GM12875 (cell line): ENCODE data around the gene RNF214.

Experiments used
- H3K4me3 ChIP-seq: one replicate; pipeline ENCODE4 v1.5.1; 2011; ENCODE audit warnings: low read depth, low read length, control low read depth
- TF ChIP-seq, protein P1 (sequence below): IDR thresholded peaks from 2 replicates; pipeline ENCODE4 v1.5.1; 2011; ENCODE audit warnings: low read depth, mild to moderate bottlenecking, control low read depth, inconsistent platforms, low read length, moderate library complexity, borderline replicate concordance; ENCODE audit not compliant: insufficient read depth

Gene RNF214

DNA sequence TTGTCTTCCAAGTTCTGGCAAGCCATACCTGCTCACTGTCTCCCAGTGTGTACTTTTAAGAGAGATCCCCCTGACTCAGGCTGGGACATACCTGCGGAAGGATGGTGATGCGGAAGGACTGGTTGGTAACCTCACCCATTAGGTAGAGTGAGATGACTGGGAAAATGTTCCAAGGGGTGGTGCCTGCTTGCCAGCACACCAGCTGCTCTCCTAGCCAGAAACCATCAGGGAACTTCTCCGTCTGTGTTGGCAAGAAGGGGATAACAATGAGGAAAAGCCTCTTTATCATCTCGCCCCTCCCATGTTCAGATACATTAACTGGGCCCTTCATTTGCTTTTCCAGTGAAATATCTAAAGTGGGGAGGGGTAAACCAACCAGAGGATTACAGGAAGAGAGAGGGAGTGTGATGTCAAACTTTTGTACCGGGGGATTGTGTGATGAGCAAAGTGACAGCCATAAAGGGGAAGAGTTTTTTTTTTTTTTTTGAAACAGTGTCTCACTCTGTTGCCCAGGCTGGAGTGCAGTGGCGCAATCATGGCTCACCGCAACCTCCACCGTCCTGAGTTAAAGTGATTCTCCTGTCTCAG, 58.4 kb downstream of the RNF214 start, which contains the start of gene BACE1-AS:
TSS of gene BACE1-AS (plus strand) at position 538 of the 588 bp plus-strand sequence.
- no peak within 1 kb of the TSS for H3K4me3 ChIP-seq
- TF ChIP-seq, protein P1, sequence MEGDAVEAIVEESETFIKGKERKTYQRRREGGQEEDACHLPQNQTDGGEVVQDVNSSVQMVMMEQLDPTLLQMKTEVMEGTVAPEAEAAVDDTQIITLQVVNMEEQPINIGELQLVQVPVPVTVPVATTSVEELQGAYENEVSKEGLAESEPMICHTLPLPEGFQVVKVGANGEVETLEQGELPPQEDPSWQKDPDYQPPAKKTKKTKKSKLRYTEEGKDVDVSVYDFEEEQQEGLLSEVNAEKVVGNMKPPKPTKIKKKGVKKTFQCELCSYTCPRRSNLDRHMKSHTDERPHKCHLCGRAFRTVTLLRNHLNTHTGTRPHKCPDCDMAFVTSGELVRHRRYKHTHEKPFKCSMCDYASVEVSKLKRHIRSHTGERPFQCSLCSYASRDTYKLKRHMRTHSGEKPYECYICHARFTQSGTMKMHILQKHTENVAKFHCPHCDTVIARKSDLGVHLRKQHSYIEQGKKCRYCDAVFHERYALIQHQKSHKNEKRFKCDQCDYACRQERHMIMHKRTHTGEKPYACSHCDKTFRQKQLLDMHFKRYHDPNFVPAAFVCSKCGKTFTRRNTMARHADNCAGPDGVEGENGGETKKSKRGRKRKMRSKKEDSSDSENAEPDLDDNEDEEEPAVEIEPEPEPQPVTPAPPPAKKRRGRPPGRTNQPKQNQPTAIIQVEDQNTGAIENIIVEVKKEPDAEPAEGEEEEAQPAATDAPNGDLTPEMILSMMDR, result no peak

DNA sequence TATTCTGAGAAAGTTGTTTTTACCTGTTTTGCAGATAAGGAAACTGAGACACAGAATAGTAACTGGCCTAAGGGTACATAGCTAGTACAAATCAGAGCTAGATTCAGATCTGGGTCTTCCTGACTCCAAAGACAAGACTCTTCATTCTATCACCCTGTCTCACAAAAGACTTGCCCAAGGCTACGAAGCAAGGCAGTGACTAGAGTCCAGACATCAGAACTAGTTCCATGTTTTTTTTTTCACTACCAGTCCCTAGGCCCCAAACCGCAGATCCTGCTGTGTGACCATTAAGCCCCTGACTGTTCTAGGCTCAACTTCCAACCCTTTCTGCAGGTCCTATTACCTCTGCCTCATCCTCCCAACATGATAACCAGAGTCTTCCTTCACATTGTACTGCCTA, 60.1 kb downstream of the RNF214 start:
- no peak overlapping the region for H3K4me3 ChIP-seq
- TF ChIP-seq, protein P1, result no peak

DNA sequence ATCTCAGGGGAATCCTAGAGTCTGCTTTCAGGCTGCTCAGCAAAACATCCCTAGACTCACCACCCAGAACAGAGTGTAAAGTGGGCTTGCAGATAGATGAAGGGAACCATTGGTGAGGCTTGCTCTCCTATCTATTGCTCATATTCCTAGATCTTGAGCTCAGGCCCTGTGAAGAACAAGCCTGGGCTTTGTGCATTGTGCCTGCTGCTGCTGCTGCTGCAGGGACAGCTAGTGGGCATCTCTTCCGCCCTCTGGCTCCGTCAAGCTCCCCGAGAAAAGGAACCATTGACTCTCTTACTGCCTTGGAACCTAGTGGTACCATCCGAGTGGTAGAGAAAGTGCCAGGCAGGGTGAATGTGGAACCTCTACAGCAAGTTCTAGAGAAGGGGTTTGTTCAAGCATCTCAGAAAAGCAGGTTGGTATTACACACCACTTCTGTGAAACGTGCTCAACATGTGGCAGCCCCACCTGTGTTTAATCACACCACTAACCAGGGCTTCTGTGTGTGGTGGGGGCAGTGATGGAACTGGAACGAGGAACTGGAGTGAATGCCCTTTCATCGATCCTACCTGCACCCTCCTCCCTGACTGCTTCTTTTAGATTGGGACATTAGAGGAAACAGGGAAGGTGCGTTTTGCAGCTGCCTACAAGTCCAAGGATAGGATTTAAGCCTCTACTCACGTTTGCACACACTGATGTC, 63.1 kb downstream of the RNF214 start:
- TF ChIP-seq, protein P1, result no peak
- H3K4me3 ChIP-seq, result no peak overlapping the region

DNA sequence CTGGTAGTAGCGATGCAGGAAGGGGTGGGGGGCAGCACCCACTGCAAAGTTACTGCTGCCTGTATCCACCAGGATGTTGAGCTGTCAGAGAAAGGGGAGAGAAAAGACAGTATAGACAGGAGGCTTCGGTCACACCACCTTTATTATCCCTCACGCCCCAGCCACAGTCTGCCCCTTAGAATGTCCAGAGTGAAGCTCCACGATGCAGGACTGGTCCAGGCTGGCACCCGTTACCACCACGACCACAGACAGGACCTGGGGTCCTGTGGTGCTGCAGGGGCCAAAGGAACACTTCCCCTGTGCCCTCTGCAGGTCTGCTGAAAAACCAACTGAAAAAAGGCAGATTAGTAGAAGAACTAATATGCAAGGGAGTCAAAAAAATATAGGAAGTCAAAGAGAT, 64.4 kb downstream of the RNF214 start:
- TF ChIP-seq, protein P1, result no peak
- no peak overlapping the region for H3K4me3 ChIP-seq

DNA sequence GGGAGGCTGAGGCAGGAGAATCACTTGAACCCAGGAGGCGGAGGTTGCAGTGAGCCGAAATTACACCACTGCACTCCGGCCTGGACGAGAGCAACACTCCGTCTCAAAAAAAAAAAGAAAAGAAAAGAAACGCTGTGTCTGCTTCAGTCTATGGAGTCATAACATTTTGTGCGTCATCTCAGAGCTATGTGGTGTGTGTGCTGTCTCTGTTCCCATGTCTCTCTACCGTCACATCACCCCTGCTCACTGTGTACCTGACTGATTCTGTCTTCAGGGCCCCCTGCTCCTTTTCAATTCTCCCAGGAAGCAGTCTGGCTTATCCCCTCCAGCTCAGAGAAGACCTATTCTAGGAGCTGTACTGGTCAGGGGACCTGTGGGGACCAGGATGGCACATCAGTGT, 65.7 kb downstream of the RNF214 start:
- TF ChIP-seq, protein P1, result no peak
- H3K4me3 ChIP-seq, result no peak overlapping the region

DNA sequence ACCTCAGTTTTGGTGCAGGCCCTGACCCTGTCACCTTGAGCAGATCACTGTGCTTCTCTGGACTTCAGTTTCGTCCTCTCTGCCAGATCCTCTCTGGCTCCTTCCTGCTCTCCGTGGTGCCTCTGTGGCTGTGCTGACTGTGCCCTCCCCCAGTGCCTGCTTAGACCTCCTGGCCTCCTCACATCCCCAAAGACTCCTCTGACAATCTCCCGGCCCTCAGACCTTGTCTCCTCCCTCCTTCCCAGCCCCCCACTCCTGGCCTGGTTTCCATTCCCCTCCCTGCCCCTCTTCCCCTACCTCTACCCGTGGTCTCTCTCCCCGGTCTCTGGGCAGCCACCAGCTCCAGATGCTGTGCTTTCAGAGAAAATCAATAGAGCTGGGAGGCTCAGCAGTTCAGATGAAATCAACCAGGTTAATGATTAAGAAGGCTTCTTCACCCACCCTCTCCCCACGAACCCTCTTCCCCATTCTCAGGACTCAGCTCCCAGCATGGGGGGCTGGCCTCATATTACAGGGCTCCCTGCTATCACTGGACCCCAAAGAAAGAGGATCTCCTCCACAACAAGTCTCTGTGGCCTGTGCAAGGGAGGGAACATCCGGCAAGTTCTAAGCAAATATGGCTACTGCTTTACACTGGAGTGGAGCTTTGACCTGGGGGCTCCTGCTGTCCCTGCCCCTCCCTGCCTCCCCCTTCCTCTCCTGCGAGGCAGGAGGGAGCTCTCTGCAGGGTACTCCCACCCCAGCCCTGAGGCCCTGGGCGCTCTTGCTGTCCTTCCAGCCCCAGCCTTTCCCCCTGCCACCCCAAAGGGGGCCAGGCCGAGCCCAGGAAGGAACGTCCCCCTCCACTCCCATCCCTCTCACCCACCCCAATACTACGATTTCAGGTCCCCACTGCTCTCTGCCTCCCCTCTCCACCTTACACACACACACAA, 67.1 kb downstream of the RNF214 start:
- TF ChIP-seq, protein P1, result no peak
- no peak overlapping the region for H3K4me3 ChIP-seq
